ENCODE data around the gene ZNF883. TPM values are rescaled to one million over a fixed set of nuclear protein-coding genes. Genes with fewer than 3 reads are reported as not detected.

The ZNF883 gene
- total RNA-seq, 1 donor from 2014 or later = 6.1 TPM

DNA sequence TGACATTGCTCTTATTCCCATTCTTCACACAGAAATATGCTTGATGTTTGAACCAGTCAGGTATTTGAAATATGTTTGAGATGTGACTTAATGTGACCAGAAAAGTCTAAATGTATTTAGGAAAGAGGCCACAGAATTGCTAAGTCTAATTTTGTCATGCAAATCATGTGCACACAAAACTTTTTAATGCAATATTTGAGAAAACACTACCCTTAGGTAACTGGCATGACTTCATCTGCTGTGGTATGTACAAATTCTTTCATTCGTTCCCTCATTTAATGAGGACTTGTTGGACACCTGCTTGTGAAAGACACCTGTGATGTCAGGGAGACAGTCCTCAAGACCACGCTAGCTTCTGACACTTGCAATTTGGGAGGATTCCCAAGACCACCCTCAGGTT is 100.3 kb downstream of the ZNF883 start:
- no peaks in the 10 kb centered on the region for H3K36me3 Mint-ChIP-seq (ENCODE audit: low read depth, unreplicated experiment)
- TF ChIP-seq, protein P1, sequence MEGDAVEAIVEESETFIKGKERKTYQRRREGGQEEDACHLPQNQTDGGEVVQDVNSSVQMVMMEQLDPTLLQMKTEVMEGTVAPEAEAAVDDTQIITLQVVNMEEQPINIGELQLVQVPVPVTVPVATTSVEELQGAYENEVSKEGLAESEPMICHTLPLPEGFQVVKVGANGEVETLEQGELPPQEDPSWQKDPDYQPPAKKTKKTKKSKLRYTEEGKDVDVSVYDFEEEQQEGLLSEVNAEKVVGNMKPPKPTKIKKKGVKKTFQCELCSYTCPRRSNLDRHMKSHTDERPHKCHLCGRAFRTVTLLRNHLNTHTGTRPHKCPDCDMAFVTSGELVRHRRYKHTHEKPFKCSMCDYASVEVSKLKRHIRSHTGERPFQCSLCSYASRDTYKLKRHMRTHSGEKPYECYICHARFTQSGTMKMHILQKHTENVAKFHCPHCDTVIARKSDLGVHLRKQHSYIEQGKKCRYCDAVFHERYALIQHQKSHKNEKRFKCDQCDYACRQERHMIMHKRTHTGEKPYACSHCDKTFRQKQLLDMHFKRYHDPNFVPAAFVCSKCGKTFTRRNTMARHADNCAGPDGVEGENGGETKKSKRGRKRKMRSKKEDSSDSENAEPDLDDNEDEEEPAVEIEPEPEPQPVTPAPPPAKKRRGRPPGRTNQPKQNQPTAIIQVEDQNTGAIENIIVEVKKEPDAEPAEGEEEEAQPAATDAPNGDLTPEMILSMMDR (IDR thresholded peaks at IDR 0.05; ENCODE audit: unreplicated experiment) = no peak
- H3K4me3 Mint-ChIP-seq (ENCODE audit: unreplicated experiment) = no peak overlapping the region
- no peaks in the 10 kb centered on the region for H3K27me3 Mint-ChIP-seq (ENCODE audit: unreplicated experiment)
- H3K4me1 Mint-ChIP-seq (ENCODE audit: unreplicated experiment) = no peaks in the 10 kb centered on the region
- H3K27ac Mint-ChIP-seq (ENCODE audit: unreplicated experiment) = no peak overlapping the region
- no peaks in the 10 kb centered on the region for H3K9me3 Mint-ChIP-seq (ENCODE audit: unreplicated experiment)
- no peak for DNase-seq (ENCODE audit: low spot score)

Other genes starting within 250 kb of the ZNF883 start
- gene SLC46A2, start 121.3 kb downstream of the ZNF883 start, total RNA-seq (ENCODE audit: unreplicated experiment) = not detected
- 4.2 TPM for gene ZFP37, start 44.5 kb upstream of the ZNF883 start, total RNA-seq (ENCODE audit: unreplicated experiment)
- 2.1 TPM for gene SLC31A2, start 138.8 kb upstream of the ZNF883 start, total RNA-seq (ENCODE audit: unreplicated experiment)
- 30.2 TPM for gene FKBP15, start 209.1 kb upstream of the ZNF883 start, total RNA-seq (ENCODE audit: unreplicated experiment)
- 23.2 TPM for gene SLC31A1, start 209.4 kb upstream of the ZNF883 start, total RNA-seq (ENCODE audit: unreplicated experiment)

Measured in endothelial cell (in vitro differentiated cells).